ENCODE data around the gene KHDC1.
"Not testable (repeated sequence)": the region's sequence is repeated elsewhere in the genome, so short reads cannot be mapped to it uniquely, and the experiment has no call there.

GRCh38 chr6:73193302-73193701 is 69.7 kb downstream of the KHDC1 start:
- TF ChIP-seq CTCF, POLR2A (IDR thresholded peaks at IDR 0.05): not testable (repeated sequence)

All from adrenal gland (tissue), 5 donors.